Measurements from ENCODE around the gene ZNF280D.
"Not testable (repeated sequence)": the region's sequence is repeated elsewhere in the genome, so short reads cannot be mapped to it uniquely, and the experiment has no call there.

ZNF280D gene

DNA sequence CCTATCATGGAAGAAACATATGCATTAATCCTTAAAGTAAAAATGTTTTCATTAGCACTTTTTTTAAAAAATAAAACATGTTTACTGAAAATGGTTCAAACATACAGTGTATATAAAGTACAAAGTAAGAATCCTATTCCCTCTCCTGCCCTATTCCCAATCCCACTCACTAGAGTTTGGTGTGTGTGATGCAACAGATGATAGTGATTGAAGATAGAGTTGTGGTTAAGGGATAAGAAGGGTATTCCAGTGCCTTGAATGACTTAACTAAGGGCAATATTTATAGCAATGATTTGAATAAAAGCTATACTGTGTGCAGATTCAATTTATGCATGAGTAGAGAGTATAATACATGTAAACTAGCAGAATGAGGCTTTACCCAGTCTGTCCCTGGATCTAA lies 18.1 kb downstream of the ZNF280D start:
- no peak for DNase-seq (ENCODE audit: low read depth)

DNA sequence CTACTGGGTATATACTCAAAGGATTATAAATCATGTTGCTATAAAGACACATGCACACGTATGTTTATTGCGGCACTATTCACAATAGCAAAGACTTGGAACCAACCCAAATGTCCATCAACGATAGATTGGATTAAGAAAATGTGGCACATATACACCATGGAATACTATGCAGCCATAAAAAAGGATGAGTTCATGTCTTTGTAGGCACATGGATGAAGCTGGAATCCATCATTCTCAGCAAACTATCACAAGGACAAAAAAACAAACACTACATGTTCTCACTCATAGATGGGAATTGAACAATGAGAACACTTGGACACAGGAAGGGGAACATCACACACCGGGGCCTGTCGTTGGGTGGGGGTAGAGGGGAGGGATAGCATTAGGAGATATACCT lies 23.8 kb downstream of the ZNF280D start:
- DNase-seq (ENCODE audit: low read depth): not testable (repeated sequence)

DNA sequence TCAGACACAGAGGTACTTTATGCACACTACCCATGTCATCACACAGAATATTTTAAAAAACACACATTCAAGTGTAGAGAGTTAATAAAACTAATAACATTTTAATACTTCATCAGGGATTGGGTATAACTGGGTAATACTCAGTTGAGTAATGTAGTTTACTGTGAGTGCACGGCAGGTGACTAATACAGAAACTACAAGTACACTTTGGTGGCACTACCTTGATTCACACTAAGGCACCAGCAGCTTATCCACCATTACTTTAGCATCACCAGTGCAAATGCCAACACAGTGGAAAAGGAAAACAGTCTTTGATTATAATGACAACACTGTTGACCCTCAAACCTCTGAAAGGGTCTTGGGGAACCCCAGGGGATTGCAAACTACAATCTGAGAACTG lies 33.6 kb downstream of the ZNF280D start:
- no peak for DNase-seq (ENCODE audit: low read depth)

DNA sequence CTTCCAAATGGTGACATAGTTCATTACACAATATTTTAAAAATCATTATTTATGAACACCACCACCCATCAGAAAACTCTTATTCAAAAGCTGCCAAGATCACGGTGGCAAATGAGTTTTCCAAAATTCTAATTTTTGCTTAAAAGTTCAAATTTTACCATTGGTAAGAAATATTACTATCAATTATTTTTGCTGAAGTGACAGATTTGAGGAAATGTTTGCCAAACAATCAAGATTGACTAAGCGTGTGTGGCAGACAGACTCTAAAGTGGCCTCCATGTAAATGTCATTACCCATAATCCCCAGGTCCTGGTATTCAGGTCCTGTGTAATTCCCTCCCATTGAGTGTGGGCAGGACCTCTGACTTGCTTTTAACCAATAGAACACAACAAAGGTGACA lies 35.0 kb downstream of the ZNF280D start:
- no peak for DNase-seq (ENCODE audit: low read depth)

DNA sequence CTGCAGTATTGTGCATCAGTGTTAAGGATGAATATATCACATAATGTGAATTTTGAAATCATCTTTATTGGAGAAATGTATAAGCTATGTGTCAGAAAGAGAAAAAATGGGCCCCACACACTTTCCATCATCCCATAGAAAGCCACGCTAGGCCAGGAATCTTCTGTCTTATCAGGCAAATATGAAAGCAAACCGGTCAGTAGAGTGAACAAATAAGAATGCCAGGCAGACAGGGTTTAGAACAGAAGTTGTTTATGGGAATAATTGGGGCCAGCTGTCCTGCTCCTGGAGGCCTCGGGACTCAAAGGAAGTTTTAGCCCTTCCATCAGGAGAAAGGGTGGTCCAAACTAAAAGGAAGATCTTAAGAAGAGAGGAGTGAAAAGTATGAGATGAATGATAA lies 39.5 kb downstream of the ZNF280D start:
- DNase-seq (ENCODE audit: low read depth): no peak

DNA sequence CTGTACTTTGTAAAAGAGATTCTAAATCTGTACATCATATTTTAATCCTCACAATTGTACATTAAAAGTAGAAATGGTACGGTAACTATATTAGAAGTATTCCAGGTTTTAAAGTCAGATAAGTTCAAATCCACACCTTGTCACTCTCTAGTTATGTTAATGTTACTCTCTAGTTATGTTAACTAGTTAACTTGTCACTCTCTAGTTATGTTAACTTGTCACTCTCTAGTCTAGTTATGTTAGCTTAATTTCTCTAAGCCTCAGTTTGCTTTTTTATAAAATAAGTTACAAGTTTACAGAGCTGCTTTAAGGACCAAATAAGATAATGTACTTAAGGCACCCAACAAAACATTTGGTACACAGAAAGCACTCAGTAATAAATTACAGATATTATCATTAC lies 42.6 kb downstream of the ZNF280D start:
- DNase-seq (ENCODE audit: low read depth): no peak

DNA sequence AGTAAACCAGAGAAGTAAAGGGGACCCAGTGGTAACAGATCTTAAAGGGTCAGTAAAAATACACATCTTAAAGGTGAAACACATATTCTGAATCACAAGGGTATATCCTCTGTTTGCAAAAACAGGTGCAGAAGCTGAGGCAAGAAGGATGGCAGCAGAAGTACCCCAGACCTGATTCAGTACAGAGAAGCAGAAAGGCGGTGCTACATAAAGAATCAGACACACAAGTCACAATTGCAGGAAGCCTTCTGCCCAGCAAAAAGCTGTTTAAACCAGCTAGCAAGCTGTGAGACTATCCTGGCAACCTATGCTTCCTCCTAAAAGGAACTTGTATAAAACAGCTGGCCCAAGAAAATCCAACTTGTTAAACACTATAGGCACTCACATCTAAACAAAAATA lies 49.4 kb downstream of the ZNF280D start:
- DNase-seq (ENCODE audit: low read depth): no peak

DNA sequence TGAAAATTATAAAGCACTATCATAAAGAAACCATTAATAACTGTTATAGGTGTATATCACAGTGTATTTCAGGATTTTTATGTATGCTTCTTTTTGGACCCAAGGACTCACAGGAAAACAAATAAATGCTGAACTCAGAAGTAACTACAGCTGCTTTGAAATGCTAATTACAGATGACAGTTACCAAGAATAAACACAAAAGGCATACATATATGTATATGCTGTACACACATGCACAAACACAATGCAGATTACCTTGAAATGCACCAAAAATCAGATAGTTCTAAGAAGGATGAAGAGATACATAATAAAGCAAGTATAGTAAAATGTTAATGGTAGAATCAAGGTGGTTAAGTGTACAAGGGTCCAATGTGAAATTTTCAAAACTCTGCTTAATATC lies 52.2 kb downstream of the ZNF280D start:
- DNase-seq (ENCODE audit: low read depth): no peak

DNA sequence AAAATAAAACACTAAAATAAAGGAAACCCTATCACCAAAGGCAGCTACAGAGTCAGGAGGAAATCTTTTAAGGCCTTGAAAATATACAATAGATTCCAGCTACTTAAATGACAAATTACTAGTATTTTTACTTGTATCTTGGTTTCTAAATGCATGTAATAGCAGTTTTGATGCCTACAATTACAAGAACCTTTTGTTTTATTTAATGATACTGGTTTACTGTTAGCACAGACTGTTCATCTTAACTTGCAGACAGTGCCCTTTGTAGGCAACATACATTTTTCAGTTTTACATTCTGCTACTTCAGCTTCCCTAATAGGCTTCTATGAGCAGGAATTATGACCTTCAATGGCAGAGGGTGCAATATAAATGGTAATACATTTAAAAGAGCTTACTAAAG lies 54.1 kb downstream of the ZNF280D start:
- DNase-seq (ENCODE audit: low read depth): no peak

DNA sequence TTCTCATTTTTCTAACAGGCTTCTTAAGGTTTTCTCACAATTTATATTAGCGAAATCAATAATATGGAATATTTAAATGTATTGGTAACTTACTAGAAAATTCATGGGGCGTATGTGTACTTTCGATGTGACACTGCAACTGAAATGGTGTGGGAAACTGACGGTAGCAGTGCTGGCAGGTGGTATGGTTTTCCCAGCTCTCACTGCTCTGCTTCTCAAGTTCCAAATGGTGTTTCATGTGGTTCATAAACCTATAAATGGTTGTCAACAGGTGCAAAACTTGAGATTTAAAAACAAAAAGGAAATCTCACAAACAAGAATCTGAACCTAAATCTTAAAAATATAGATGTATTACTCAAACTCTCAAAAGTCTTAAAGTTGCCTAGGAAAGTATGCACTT lies 54.7 kb downstream of the ZNF280D start:
- DNase-seq (ENCODE audit: low read depth): no peak

DNA sequence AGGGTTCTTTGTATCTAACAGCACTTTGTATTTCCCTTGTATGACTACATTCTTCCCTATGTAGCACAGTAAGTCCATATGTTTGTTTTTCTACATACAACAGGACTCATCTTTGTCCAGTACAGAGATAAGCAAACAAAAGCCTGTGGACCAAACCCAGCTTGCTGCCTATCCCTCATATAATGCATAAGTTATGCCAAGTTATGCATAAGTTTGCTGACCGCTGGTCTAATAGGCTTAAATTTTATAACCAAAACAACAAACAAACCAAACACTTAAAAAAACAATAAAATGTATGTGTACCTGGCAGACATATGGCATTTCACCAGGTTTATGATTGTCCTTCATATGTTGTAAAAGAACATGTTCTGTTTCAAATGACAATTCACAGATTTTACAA lies 56.0 kb downstream of the ZNF280D start:
- no peak for DNase-seq (ENCODE audit: low read depth)

DNA sequence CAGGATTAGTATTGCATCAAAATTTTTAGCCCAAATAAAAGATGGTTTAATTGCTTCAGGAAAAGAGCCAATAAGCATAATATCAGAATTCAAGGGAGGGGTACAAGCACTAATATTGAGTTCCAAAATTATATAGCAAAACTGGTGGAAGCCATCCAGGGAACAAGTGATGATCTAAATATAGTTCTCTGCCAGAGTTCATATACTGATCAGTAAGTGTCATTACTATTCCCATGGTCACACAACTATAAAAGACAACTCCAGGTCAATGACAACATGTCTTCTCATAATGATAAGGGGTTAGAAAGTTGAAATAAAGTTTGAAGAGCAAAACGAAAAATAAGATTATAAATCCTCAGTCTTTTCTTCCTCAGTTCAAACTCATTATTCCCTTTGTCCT lies 57.4 kb downstream of the ZNF280D start:
- DNase-seq (ENCODE audit: low read depth): no peak

DNA sequence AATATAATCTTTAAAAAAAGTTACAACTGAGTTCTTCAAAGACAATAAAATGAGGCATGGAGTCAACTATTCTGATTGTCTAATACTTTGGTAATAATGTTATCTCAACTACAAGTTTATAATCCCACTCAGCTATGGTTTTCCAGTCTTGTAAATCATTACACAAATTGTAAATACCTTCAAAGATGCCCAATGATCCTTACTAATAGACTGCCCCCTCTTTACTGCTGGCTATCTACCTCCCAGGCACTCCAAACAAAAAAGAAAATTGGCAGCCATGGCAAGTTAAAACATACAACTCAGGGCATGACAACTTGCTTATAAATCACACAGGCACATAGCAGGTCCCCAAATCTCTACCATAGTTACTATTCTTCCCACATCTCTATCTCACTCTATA lies 58.5 kb downstream of the ZNF280D start:
- no peak for DNase-seq (ENCODE audit: low read depth)

DNA sequence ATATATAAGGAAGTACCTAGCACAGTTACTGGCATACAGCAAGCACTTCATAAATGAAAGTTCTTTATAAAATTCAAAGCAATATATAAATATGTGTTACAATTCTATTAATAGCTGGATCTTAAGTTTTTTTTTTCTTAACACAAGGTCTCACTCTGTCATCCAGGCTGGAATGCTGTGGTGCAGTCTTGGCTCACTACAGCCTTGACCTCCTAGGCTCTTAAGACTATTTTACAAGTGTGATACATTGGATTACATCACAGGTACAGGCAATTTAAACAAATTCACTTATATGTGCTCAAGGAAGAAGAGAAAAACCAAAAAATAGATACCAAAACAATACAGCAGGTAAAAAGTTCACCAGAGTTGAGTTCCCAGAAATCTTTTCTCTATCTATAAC lies 60.6 kb downstream of the ZNF280D start:
- peak; percentile 44 for DNase-seq (ENCODE audit: low read depth)

DNA sequence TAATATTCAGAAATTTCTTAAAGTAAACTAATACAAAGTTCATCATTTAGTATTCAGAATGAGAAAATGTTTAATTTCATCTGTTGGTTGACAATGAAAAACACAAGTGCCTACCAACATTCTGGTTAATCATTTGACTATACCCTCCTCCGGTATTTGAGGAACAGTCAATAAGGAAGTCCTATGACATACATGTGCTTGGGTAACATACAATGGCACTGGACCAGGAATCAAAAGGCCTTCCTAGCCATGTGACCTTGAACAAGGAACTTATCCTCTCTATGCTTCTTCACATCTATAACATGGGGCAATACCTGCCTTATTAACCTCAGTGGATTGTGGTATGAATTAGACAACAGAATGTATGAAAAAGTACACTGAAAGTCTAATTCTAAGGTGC lies 65.8 kb downstream of the ZNF280D start:
- no peak for DNase-seq (ENCODE audit: low read depth)

DNA sequence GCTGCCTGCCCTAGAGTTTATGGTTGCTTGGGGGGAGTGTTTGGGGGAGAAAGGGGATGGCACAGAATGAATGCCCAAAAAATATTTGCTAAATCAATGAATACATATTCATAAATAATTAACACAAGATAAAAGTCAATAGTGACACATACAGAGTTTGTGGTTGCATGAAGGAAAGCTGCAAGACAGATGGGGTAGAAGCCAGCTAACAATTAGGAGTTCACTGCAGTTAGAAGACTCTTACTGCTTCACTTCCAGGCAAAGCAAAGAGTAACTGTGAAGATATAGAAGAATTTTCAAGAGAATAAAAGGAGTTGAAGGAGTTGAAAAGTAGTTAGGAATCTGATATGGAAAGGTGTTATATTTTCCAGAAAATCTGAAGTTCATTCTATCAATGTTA lies 72.4 kb downstream of the ZNF280D start:
- no peak for DNase-seq (ENCODE audit: low read depth)

DNA sequence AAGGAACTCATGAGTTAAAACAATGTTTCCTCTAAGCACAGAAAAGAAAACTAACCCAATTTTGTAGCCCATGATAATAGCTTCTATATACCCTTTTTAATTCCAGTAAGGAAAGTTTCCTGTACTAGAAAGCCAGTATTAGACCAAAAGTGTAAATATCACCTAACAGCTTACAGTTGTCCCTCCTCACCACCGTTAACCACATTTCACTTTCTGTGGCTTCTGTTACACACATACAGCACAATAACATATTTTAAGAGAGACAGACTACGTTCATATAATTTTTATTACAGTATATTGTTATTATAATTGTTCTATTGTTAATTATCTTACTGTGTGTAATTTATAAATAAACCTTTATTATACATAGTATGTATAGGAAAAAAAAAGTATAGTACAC lies 74.1 kb downstream of the ZNF280D start:
- no peak for DNase-seq (ENCODE audit: low read depth)

DNA sequence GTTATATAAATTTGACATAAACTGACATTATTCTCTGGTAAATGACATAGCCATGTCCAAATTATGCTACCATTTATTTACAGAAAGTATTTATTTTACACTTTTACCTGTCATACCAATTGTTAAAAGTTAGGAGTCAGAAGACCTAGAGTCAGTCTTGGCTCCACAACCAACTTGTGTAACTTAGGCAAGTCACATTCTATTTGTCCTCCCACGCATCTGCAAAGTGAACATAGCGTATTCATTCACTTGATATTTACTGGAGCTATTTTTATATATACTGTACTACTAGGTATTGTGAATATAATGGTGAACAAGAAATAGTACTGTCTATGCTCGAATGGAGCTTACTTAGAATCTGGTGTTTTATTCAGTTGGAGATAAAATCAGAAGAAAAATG lies 78.7 kb downstream of the ZNF280D start:
- no peak for DNase-seq (ENCODE audit: low read depth)

DNA sequence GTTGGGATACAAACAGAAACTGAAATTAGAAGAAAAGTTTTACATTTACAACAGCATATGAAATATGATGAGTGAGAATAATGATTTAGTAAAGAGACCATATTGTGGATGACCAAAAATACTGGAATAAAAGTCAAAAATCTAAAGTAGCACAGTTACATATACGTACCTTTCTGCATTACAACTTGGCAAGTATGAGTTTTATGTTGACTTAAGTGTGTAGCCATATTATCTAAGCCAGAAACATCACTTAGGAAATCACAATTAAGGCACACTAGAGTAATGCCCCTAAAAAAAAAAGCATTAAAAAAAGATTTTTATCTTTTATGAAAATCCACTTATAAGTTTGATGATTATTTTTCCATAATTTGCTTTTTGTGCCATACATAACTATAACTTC lies 79.1 kb downstream of the ZNF280D start:
- DNase-seq (ENCODE audit: low read depth): no peak

DNA sequence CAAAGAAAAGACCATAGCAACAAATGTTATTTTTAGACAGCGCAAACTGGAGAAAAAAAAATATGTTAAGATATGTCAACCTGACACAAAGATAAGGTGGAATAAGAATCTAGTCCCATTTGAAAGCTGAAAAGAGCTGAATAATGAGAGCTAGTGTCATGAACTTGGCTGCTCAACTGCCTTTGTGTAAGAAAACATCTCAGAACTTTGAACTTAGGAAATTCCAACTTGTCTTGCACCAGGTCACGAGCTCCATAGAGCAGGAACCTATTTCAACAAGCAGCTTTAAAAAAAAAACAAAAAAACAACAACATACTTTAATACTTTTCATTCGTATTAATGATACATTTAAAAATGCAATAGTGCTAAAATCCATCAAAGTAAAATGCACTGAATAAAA lies 79.5 kb downstream of the ZNF280D start:
- no peak for DNase-seq (ENCODE audit: low read depth)

DNA sequence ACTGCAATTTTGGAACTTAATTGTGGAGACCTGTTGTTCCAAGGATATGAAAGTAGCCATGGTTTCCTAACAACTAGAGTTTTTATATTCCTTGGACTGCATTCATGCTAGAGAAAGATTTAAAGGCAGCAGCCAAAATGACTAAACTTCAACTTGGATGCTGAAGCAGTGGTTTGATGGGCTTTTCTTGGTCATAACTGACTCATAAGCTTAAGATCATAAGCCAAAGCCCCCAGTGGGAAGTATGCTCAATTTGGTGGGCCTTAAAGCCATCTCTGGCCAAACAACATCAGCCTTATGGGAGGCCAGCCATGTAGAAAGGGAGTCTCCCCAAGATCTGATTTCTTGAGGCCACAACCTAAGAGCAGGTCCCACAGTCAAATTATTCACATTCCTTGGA lies 80.2 kb downstream of the ZNF280D start:
- no peak for DNase-seq (ENCODE audit: low read depth)

DNA sequence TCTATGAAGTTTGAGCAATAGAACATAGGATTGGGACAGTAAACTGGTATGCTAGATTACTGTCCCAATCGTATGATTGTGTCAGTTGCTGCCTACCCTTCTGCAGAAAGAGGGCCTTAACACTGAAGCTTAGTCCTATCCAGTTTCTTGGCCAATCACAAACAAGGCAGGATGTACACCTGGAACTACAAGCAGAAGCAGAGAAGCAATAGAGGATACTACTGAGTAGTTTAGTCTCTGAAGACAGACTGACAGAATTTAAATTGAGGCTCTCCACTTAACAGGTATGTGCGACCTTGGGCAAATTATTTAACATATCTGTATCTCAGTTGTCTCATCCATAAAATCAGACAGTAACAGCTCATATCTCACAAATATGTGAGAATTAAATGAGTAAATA lies 85.0 kb downstream of the ZNF280D start:
- no peak for DNase-seq (ENCODE audit: low read depth)

DNA sequence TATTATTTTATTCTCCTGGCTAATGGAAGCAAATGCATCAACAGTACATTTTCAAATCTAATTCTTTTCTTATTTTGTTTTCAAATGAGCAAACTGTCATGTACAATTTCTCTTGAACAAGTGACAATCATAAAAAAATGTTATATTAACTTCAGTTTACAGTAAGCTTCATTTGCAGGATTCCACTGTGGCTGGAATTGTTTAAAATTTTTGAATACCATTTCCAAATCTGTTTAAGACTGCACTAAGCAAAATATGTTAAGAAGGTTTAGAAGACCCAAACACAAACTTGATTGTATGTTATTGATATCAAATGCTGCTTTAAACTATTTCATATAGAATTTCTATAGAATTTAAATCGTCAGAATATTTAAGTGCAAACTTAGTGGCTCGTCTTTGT lies 92.8 kb downstream of the ZNF280D start:
- no peak for DNase-seq (ENCODE audit: low read depth)

DNA sequence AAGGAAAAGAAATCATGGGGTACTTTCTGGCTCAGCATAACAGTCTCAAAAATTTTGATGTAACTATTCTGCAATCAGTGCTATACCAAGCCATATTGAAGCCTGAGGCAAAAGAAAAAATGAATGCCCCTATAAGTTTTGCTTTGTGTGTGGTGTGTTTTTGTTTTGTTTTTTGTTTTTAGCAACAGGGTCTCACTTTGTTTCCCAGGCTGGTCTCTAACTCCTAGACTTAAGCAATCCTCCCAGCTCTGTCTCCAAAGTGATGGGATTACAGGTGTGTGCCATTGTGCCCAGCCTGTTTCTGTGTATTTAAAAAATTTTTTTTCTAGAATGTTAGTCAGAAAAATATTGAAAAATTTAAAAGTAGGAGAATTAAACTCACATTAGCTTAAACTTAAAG lies 93.2 kb downstream of the ZNF280D start:
- DNase-seq (ENCODE audit: low read depth): no peak

DNA sequence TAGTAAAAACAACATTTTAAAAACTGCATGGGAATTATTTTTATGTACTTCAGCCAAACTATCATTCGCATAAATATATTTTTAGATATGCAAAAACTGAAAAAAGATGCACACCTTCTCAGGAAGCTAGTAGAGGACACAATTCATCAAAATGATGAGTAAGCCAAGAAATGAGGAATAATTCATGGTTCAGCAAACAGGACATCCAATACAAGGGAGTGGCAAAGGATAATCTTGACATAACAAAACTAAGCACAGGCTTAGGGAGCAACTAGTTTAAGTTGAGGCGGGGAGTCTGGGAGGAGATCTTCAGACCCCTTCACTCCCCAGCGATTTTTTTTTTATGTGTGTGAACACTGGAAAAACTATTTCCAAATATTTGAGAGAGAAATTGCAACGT lies 93.7 kb downstream of the ZNF280D start:
- DNase-seq (ENCODE audit: low read depth): no peak

DNA sequence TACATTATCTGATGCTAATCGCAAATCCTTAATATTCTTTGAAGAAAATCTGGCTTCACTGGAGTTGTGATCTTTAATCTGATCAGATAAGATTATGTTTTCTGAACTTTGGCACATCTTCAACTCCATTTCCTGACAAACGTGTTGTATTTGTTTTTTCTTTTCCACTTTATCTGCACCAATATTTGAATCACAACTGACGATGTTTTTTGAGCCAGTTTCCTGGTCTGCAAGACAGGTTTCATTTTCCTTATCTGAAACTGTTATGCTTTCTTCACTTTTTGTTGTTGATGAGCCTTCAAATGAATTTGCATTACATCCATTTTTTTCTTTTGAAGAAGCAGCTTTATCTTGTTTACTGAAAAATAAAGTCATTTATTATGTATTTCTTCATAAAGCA lies 101.5 kb downstream of the ZNF280D start:
- no peak for DNase-seq (ENCODE audit: low read depth)

Data from non-pigmented ciliary epithelial cell (primary cell).